ENCODE data around the gene CAMKK2. TPM values are rescaled to one million over a fixed set of nuclear protein-coding genes. Genes with fewer than 3 reads are reported as not detected.
"Not testable (repeated sequence)": the region's sequence is repeated elsewhere in the genome, so short reads cannot be mapped to it uniquely, and the experiment has no call there.

CAMKK2 gene
- total and polyA plus RNA-seq, 4 donors, result 10.5 to 26.0 (median 20.5) TPM

DNA sequence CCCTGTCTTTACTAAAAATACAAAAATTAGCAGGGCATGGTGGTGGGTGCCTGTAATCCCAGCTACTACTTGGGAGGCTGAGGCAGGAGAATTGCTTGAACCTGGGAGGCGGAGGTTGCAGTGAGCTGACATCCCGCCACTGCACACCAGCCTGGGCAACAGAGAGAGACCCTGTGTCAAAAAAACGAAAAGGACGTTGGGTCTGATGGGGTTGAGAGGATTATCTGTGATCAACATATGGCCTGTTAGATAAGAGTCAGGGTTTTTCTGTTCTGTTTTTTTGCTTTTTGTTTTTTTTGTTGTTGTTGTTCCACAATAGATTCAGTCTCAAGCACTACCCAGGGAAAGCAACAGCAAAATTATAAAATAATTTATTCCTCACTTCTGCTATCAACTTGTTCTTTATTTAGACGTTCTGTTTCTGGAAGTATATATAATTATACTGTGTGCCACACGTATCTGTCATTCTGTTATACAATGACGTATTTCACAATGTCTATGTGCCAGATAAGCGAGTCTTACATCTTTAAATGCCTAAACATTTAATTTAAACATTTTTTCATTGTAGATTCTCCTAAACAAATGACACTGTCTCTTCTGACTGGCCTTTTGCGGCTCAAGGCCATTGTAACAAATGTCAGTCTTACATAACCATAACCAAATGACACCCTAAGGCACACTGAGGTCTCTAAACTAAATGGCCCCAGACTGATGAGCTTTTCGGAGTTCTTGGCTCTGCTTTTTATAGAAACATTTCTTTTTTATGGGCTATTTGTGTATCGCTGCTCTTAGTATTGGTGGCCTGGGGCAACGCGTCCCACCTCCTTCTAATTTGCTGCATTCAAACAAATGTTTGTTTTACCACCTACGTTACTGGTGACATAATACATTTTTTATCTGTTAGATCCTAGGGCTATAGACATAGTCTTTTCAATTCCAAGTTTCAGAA is 93.8 kb downstream of the CAMKK2 start:
- WGBS, result 79% methylated on average over 14 of the region's 14 CpGs
- H3K4me1 ChIP-seq (ENCODE audit: control insufficient read depth in 4 of 4, insufficient read depth in 4 of 4, low read length in 3 of 4), result no peaks in the 10 kb centered on the region

DNA sequence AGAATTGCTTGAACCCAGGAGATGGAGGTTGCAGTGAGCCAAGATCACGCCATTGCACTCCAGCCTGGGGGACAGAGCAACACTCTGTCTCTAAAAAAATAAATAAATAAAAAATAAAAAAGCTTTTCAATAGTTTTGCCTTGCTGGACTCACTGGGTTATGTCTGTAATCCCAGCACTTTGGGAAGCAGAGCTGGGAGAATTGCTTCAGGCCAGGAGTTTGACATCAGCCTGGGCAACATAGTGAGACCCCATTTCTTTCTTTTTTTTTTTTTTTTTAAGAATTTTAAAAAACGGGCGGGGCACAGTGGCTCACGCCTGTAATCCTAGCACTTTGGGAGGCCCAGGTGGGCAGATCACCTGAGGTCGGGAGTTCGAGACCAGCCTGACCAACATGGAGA is 95.4 kb downstream of the CAMKK2 start:
- H3K36me3 ChIP-seq (ENCODE audit: control insufficient read depth in 4 of 4, insufficient read depth in 3 of 4, low read depth in 1 of 4, low read length in 3 of 4); H3K9ac ChIP-seq (ENCODE audit: low read depth in 1 of 2, low read length in 2 of 2); H3K4me1 ChIP-seq (ENCODE audit: control insufficient read depth in 4 of 4, insufficient read depth in 4 of 4, low read length in 3 of 4); H3K4me3 ChIP-seq (ENCODE audit: low read depth in 1 of 3, low read length in 3 of 3); H3K27ac ChIP-seq (ENCODE audit: low read depth in 1 of 2, low read length in 2 of 2); H3K9me3 ChIP-seq (ENCODE audit: control insufficient read depth in 4 of 4, low read length in 3 of 4); H3K27me3 ChIP-seq (ENCODE audit: control insufficient read depth in 4 of 4, insufficient read depth in 4 of 4, low read length in 3 of 4); DNase-seq (ENCODE audit: low spot score): not testable (repeated sequence)
- 94% methylated on average over 6 of the region's 6 CpGs for WGBS

More for the DNA sequence above, 93.8 kb downstream of the CAMKK2 start:
- no peaks in the 10 kb centered on the region for H3K9me3 ChIP-seq (ENCODE audit: control insufficient read depth in 4 of 4, low read length in 3 of 4)
- no peak overlapping the region for H3K9ac ChIP-seq (ENCODE audit: low read depth in 1 of 2, low read length in 2 of 2)
- no peak overlapping the region for H3K27ac ChIP-seq (ENCODE audit: low read depth in 1 of 2, low read length in 2 of 2)
- no peaks in the 10 kb centered on the region for H3K36me3 ChIP-seq (ENCODE audit: control insufficient read depth in 4 of 4, insufficient read depth in 3 of 4, low read depth in 1 of 4, low read length in 3 of 4)
- no peak overlapping the region for H3K4me3 ChIP-seq (ENCODE audit: low read depth in 1 of 3, low read length in 3 of 3)
- H3K27me3 ChIP-seq (ENCODE audit: control insufficient read depth in 4 of 4, insufficient read depth in 4 of 4, low read length in 3 of 4), result no peaks in the 10 kb centered on the region
- no peak for DNase-seq (ENCODE audit: low spot score)
- no peak for TF ChIP-seq GABPA (IDR thresholded peaks at IDR 0.05 in 1 of 2, conservative IDR thresholded peaks at IDR 0.05 in 1 of 2)
- no peak for TF ChIP-seq FOXA2 (IDR thresholded peaks at IDR 0.05)
- TF ChIP-seq JUND (IDR thresholded peaks at IDR 0.05), result no peak
- TF ChIP-seq YY1 (IDR thresholded peaks at IDR 0.05), result no peak
- no peak for TF ChIP-seq SP1 (IDR thresholded peaks at IDR 0.05)
- TF ChIP-seq, protein P1, sequence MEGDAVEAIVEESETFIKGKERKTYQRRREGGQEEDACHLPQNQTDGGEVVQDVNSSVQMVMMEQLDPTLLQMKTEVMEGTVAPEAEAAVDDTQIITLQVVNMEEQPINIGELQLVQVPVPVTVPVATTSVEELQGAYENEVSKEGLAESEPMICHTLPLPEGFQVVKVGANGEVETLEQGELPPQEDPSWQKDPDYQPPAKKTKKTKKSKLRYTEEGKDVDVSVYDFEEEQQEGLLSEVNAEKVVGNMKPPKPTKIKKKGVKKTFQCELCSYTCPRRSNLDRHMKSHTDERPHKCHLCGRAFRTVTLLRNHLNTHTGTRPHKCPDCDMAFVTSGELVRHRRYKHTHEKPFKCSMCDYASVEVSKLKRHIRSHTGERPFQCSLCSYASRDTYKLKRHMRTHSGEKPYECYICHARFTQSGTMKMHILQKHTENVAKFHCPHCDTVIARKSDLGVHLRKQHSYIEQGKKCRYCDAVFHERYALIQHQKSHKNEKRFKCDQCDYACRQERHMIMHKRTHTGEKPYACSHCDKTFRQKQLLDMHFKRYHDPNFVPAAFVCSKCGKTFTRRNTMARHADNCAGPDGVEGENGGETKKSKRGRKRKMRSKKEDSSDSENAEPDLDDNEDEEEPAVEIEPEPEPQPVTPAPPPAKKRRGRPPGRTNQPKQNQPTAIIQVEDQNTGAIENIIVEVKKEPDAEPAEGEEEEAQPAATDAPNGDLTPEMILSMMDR (IDR thresholded peaks at IDR 0.05; ENCODE audit: low read depth, low read length, missing input control), result no peak
- TF ChIP-seq HNF4G (IDR thresholded peaks at IDR 0.05), result no peak
- no peak for TF ChIP-seq EGR1 (IDR thresholded peaks at IDR 0.05; ENCODE audit: low read depth in 2 of 2)
- TF ChIP-seq, protein P2, sequence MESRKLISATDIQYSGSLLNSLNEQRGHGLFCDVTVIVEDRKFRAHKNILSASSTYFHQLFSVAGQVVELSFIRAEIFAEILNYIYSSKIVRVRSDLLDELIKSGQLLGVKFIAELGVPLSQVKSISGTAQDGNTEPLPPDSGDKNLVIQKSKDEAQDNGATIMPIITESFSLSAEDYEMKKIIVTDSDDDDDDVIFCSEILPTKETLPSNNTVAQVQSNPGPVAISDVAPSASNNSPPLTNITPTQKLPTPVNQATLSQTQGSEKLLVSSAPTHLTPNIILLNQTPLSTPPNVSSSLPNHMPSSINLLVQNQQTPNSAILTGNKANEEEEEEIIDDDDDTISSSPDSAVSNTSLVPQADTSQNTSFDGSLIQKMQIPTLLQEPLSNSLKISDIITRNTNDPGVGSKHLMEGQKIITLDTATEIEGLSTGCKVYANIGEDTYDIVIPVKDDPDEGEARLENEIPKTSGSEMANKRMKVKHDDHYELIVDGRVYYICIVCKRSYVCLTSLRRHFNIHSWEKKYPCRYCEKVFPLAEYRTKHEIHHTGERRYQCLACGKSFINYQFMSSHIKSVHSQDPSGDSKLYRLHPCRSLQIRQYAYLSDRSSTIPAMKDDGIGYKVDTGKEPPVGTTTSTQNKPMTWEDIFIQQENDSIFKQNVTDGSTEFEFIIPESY (IDR thresholded peaks at IDR 0.05), result no peak

DNA sequence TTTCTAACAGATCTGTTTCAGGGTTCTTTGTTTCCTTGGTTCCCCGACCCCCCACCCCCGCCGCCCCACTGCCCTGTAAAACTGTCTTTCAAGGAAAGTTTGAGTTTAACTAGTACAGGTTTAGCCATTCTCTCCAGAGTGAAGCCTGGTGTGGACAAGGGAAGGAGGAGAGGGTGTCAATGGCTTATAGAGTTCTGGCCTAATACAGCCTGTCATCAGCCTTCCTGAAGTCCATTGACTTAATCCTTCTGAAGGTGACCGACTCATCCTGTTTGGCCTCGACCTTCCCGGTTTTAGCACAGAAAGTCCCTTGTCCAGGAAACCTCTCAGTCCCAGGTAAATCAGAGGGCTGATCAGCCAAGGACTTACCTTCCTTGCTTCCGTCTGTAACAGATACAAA is 97.6 kb downstream of the CAMKK2 start:
- TF ChIP-seq JUND (IDR thresholded peaks at IDR 0.05), result no peak
- no peak for TF ChIP-seq HNF4A (conservative IDR thresholded peaks at IDR 0.05)
- TF ChIP-seq FOXA2 (IDR thresholded peaks at IDR 0.05), result no peak
- Histone ChIP-seq H3K4me1 (ENCODE audit: control insufficient read depth in 4 of 4, insufficient read depth in 4 of 4, low read length in 3 of 4) (no peaks in the 10 kb centered on the region), H3K9me3 (ENCODE audit: control insufficient read depth in 4 of 4, low read length in 3 of 4) (no peaks in the 10 kb centered on the region), H3K27ac (ENCODE audit: low read depth in 1 of 2, low read length in 2 of 2) (no peak overlapping the region), H3K27me3 (ENCODE audit: control insufficient read depth in 4 of 4, insufficient read depth in 4 of 4, low read length in 3 of 4) (no peaks in the 10 kb centered on the region), H3K36me3 (ENCODE audit: control insufficient read depth in 4 of 4, insufficient read depth in 3 of 4, low read depth in 1 of 4, low read length in 3 of 4) (no peaks in the 10 kb centered on the region), H3K9ac (ENCODE audit: low read depth in 1 of 2, low read length in 2 of 2) (no peak overlapping the region), H3K4me3 (ENCODE audit: low read depth in 1 of 3, low read length in 3 of 3) (no peak overlapping the region)
- no peak for DNase-seq (ENCODE audit: low spot score)
- 79% methylated on average over 7 of the region's 7 CpGs for WGBS

All from liver (tissue), 9 donors.